Measurements from ENCODE around the gene LRRC52.
"Not testable (repeated sequence)": the region's sequence is repeated elsewhere in the genome, so short reads cannot be mapped to it uniquely, and the experiment has no call there.

DNA sequence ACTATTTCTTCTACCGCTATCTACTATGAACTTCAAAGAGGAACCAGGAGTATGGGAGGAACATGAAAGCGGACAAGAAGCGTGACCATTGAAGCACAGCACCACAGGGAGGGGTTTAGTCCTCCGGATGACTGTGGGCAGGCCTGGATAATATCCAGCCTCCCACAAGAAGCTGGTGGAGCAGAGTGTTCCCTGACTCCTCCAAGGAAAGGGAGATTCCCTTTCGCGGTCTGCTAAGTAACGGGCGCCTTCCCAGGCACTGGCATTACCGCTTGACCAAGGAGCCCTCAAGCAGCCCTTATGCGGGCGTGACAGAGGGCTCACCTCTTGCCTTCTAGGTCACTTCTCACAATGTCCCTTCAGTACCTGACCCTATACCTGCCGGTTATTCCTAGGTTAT lies 62.9 kb downstream of the LRRC52 start:
- not testable (repeated sequence) for TF ChIP-seq CTCF (IDR thresholded peaks at IDR 0.05; ENCODE audit: low read depth, low read length); EZH2phosphoT487 (IDR thresholded peaks at IDR 0.05; ENCODE audit: low read depth)
